Measurements from ENCODE around the gene SCAI.

DNA sequence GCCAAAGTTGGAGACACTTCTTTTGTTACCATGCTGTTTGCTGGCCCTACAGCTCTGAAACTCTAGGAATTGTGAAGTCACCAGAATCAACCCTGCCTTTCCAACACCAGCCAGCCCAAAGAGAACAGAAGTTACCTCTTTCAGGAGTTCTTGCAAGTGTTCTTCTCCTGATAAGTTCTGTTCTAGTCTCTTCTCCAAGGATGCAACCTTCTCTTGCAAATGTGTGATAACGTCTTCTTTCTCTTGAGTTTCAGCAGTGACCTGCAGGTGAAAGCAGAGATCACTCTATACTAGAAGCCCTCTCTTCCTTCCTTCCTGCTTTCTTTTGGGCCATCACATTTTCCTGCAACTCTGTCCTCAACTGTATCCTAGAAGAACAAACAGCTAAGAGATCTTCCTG is 231.6 kb downstream of the SCAI start:
- TF ChIP-seq POLR2A (IDR thresholded peaks at IDR 0.05; ENCODE audit: low read depth, low read length), result no peak
- TF ChIP-seq POLR2AphosphoS5 (IDR thresholded peaks at IDR 0.05; ENCODE audit: low read depth, low read length), result no peak

Data from GM12892 (cell line).